ENCODE data around the gene GRM7. TPM values are rescaled to one million over a fixed set of nuclear protein-coding genes. Genes with fewer than 3 reads are reported as not detected.

GRM7 gene
- total RNA-seq, 1 donor from 2014 or later: 0.80 TPM

- Histone ChIP-seq H4K20me1 (ENCODE audit: low read depth) (no peaks in the 10 kb centered on the region), H3K27ac (no peak overlapping the region), H3F3A (ENCODE audit: low read depth) (no peaks in the 10 kb centered on the region), H3K9me3 (ENCODE audit: low read depth) (peaks cover 5% of the 10 kb centered on the region), H3K36me3 (no peaks in the 10 kb centered on the region), H2AFZ (replicated peaks) (no peak overlapping the region), H3K27me3 (no peaks in the 10 kb centered on the region), H3K9ac (no peak overlapping the region), H3K4me2 (peak overlapping the region; percentile 10), H3K4me3 (no peak overlapping the region), H3K79me2 (ENCODE audit: low read depth) (no peaks in the 10 kb centered on the region), H3K4me1 (peaks cover 10% of the 10 kb centered on the region)
- H3K36me3 Mint-ChIP-seq: no peaks in the 10 kb centered on the region
- H3K4me1 Mint-ChIP-seq: no peaks in the 10 kb centered on the region
- no peak for TF ChIP-seq EZH2 (IDR thresholded peaks at IDR 0.05)
- TF ChIP-seq EZH2phosphoT487 (IDR thresholded peaks at IDR 0.05): no peak
- TF ChIP-seq, protein P1, sequence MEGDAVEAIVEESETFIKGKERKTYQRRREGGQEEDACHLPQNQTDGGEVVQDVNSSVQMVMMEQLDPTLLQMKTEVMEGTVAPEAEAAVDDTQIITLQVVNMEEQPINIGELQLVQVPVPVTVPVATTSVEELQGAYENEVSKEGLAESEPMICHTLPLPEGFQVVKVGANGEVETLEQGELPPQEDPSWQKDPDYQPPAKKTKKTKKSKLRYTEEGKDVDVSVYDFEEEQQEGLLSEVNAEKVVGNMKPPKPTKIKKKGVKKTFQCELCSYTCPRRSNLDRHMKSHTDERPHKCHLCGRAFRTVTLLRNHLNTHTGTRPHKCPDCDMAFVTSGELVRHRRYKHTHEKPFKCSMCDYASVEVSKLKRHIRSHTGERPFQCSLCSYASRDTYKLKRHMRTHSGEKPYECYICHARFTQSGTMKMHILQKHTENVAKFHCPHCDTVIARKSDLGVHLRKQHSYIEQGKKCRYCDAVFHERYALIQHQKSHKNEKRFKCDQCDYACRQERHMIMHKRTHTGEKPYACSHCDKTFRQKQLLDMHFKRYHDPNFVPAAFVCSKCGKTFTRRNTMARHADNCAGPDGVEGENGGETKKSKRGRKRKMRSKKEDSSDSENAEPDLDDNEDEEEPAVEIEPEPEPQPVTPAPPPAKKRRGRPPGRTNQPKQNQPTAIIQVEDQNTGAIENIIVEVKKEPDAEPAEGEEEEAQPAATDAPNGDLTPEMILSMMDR (IDR thresholded peaks at IDR 0.05): no peak
- H3K4me3 Mint-ChIP-seq: no peak overlapping the region
- no peak overlapping the region for H3K27ac Mint-ChIP-seq
- peak; percentile 24 for DNase-seq (ENCODE audit: low spot score)
- peaks cover 3% of the 10 kb centered on the region for H3K9me3 Mint-ChIP-seq
- H3K27me3 Mint-ChIP-seq (ENCODE audit: insufficient read depth, low read depth): peaks cover 3% of the 10 kb centered on the region
Measured at GRCh38 chr3:7428206-7428718, 567.3 kb downstream of the GRM7 start.

GRCh38 chr3:7432610-7433009, 571.7 kb downstream of the GRM7 start:
- Histone ChIP-seq H3K36me3 (no peaks in the 10 kb centered on the region), H3K9ac (no peak overlapping the region), H3K79me2 (ENCODE audit: low read depth) (no peaks in the 10 kb centered on the region), H3K4me2 (no peak overlapping the region), H4K20me1 (ENCODE audit: low read depth) (no peaks in the 10 kb centered on the region), H3K27me3 (no peaks in the 10 kb centered on the region), H2AFZ (replicated peaks) (no peak overlapping the region), H3K4me3 (no peak overlapping the region), H3K27ac (no peak overlapping the region), H3K9me3 (ENCODE audit: low read depth) (peaks cover 5% of the 10 kb centered on the region), H3K4me1 (peaks cover 8% of the 10 kb centered on the region), H3F3A (ENCODE audit: low read depth) (no peaks in the 10 kb centered on the region)
- Mint-ChIP-seq H3K36me3 (no peaks in the 10 kb centered on the region), H3K9me3 (peaks cover 5% of the 10 kb centered on the region), H3K4me1 (no peaks in the 10 kb centered on the region), H3K4me3 (no peak overlapping the region), H3K27me3 (ENCODE audit: insufficient read depth, low read depth) (peaks cover 2% of the 10 kb centered on the region), H3K27ac (no peak overlapping the region)
- no peak for DNase-seq (ENCODE audit: low spot score)
- TF ChIP-seq EZH2phosphoT487 (IDR thresholded peaks at IDR 0.05) (no peak), EZH2 (IDR thresholded peaks at IDR 0.05) (no peak)
- TF ChIP-seq, protein P1 (IDR thresholded peaks at IDR 0.05): no peak

DNA sequence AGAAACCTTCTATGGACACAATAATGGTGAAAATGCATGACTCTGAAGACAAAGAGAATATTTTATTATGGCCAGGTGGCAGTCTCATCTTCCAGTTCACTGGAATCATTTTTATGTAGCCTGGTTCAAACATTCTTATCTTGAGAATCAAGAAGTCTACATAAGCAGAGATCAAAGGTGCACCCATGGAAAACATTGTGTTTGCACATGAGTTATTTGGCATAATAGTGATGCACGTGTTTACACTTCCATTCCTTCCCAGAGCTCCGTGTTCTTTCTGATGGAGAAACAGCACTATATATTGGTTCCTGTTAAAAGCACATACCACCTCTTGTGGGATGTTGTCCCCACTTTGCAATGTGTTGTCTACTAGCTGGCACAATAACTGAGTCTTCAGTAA, 572.2 kb downstream of the GRM7 start:
- TF ChIP-seq EZH2phosphoT487 (IDR thresholded peaks at IDR 0.05): no peak
- no peak for TF ChIP-seq EZH2 (IDR thresholded peaks at IDR 0.05)
- TF ChIP-seq, protein P1 (IDR thresholded peaks at IDR 0.05): no peak
- Histone ChIP-seq H3K9ac (no peak overlapping the region), H4K20me1 (ENCODE audit: low read depth) (no peaks in the 10 kb centered on the region), H3K27me3 (no peaks in the 10 kb centered on the region), H3K79me2 (ENCODE audit: low read depth) (no peaks in the 10 kb centered on the region), H3K4me1 (peaks cover 3% of the 10 kb centered on the region), H3F3A (ENCODE audit: low read depth) (no peaks in the 10 kb centered on the region), H3K4me3 (no peak overlapping the region), H3K4me2 (no peak overlapping the region), H3K9me3 (ENCODE audit: low read depth) (peaks cover 5% of the 10 kb centered on the region), H3K36me3 (no peaks in the 10 kb centered on the region), H2AFZ (replicated peaks) (no peak overlapping the region), H3K27ac (no peak overlapping the region)
- no peaks in the 10 kb centered on the region for H3K4me1 Mint-ChIP-seq
- H3K27me3 Mint-ChIP-seq (ENCODE audit: insufficient read depth, low read depth): peaks cover 2% of the 10 kb centered on the region
- no peaks in the 10 kb centered on the region for H3K36me3 Mint-ChIP-seq
- H3K9me3 Mint-ChIP-seq: peaks cover 5% of the 10 kb centered on the region
- H3K27ac Mint-ChIP-seq: no peak overlapping the region
- no peak for DNase-seq (ENCODE audit: low spot score)
- H3K4me3 Mint-ChIP-seq: no peak overlapping the region

Data from neural progenitor cell (in vitro differentiated cells).